Measurements from ENCODE around the gene PPP1R27. TPM values are rescaled to one million over a fixed set of nuclear protein-coding genes. Genes with fewer than 3 reads are reported as not detected.

Gene PPP1R27
- total and polyA plus RNA-seq, 9 of the 15 experiments (the other 6 are each of a cell fraction or from before 2014, with no cell fraction given), result 0.29 to 6.9 (median 1.5) TPM; not detected in 2

DNA sequence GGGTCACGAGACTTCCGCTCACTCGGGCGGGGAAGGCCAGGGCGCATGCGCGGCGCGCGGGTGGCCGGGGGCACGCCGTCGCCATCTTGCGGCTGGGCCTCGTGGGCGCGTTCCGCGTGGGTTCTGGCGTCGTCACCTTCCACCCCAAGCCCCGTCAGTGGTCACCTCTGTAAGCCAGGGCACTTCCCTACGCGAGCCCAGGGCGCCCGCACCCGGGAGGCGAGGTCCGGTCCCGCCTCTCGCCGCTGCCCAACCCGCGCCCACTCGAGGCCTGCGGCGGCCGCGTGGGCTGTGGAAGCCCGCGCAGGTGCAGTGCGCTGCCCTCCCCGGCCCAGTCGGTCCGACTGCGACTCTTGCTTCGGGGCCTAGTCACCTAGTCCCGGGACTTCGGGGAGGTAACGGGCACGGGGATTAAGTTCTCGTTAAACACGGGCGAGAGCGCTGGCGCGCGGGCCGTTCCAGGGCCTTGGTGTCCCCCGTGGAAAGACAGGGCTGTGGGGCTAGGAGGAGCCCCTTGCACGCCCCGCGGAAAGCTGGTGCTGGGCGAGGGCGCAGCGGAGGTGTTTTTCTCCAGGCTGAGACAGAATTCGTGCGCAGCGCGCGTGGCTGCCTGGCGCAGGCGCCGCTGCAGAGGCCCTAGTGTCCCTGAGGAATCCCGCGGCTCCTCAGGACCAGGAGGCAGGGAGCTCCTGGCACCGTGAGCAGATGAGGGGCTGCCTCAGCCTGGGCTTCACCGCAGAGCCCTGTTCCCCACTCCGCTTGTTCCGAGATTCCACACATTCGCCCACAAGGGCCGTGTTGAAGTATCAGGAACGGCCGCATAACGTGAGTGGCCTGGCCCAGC is 36.8 kb upstream of the PPP1R27 start (continued):
- TF ChIP-seq JUN (IDR thresholded peaks at IDR 0.05; ENCODE audit: borderline replicate concordance, low read depth, low read length) (peak; percentile 62; the same call in 1 of the 2 replicates), JUN (CRISPR knock-in tag; IDR thresholded peaks at IDR 0.05; ENCODE audit: borderline replicate concordance) (peak; percentile 86), POLR2B (IDR thresholded peaks at IDR 0.05; ENCODE audit: low read depth, partially characterized antibody) (peak; percentile 51), TBP (optimal IDR thresholded peaks at IDR 0.05; ENCODE audit: low read depth, low read length) (peak; percentile 75), ZBTB17 (CRISPR knock-in tag; IDR thresholded peaks at IDR 0.05) (peak; percentile 22; the same call in 1 of the 2 replicates), TOE1 (IDR thresholded peaks at IDR 0.05; ENCODE audit: borderline replicate concordance) (peak; percentile 89; the same call in 1 of the 2 replicates), TOE1 (CRISPR knock-in tag; IDR thresholded peaks at IDR 0.05; ENCODE audit: borderline replicate concordance, low read depth) (no peak), PHF20 (IDR thresholded peaks at IDR 0.05; ENCODE audit: partially characterized antibody) (peak; percentile 80), RNF2 (IDR thresholded peaks at IDR 0.05) (peak; percentile 70), ERF (CRISPR knock-in tag; IDR thresholded peaks at IDR 0.05) (peak; percentile 87), EGR1 (conservative IDR thresholded peaks at IDR 0.05) (peak; percentile 57), GTF2A2 (tag; IDR thresholded peaks at IDR 0.05) (no peak), ARID2 (IDR thresholded peaks at IDR 0.05) (no peak)
- TF ChIP-seq, protein P1, sequence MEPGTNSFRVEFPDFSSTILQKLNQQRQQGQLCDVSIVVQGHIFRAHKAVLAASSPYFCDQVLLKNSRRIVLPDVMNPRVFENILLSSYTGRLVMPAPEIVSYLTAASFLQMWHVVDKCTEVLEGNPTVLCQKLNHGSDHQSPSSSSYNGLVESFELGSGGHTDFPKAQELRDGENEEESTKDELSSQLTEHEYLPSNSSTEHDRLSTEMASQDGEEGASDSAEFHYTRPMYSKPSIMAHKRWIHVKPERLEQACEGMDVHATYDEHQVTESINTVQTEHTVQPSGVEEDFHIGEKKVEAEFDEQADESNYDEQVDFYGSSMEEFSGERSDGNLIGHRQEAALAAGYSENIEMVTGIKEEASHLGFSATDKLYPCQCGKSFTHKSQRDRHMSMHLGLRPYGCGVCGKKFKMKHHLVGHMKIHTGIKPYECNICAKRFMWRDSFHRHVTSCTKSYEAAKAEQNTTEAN (CRISPR knock-in tag; IDR thresholded peaks at IDR 0.05), result no peak; the same call in none of the 2 replicates
- TF ChIP-seq, protein P2, sequence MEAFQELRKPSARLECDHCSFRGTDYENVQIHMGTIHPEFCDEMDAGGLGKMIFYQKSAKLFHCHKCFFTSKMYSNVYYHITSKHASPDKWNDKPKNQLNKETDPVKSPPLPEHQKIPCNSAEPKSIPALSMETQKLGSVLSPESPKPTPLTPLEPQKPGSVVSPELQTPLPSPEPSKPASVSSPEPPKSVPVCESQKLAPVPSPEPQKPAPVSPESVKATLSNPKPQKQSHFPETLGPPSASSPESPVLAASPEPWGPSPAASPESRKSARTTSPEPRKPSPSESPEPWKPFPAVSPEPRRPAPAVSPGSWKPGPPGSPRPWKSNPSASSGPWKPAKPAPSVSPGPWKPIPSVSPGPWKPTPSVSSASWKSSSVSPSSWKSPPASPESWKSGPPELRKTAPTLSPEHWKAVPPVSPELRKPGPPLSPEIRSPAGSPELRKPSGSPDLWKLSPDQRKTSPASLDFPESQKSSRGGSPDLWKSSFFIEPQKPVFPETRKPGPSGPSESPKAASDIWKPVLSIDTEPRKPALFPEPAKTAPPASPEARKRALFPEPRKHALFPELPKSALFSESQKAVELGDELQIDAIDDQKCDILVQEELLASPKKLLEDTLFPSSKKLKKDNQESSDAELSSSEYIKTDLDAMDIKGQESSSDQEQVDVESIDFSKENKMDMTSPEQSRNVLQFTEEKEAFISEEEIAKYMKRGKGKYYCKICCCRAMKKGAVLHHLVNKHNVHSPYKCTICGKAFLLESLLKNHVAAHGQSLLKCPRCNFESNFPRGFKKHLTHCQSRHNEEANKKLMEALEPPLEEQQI (IDR thresholded peaks at IDR 0.05), result no peak
- TF ChIP-seq, protein P3, sequence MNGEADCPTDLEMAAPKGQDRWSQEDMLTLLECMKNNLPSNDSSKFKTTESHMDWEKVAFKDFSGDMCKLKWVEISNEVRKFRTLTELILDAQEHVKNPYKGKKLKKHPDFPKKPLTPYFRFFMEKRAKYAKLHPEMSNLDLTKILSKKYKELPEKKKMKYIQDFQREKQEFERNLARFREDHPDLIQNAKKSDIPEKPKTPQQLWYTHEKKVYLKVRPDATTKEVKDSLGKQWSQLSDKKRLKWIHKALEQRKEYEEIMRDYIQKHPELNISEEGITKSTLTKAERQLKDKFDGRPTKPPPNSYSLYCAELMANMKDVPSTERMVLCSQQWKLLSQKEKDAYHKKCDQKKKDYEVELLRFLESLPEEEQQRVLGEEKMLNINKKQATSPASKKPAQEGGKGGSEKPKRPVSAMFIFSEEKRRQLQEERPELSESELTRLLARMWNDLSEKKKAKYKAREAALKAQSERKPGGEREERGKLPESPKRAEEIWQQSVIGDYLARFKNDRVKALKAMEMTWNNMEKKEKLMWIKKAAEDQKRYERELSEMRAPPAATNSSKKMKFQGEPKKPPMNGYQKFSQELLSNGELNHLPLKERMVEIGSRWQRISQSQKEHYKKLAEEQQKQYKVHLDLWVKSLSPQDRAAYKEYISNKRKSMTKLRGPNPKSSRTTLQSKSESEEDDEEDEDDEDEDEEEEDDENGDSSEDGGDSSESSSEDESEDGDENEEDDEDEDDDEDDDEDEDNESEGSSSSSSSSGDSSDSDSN (IDR thresholded peaks at IDR 0.05; ENCODE audit: borderline replicate concordance in 1 of 2, low read depth in 2 of 2, low read length in 2 of 2), result 0 out of 4 replicates have a peak, but pooled peaks have one; percentile 16 to 20
- TF ChIP-seq, protein P4, sequence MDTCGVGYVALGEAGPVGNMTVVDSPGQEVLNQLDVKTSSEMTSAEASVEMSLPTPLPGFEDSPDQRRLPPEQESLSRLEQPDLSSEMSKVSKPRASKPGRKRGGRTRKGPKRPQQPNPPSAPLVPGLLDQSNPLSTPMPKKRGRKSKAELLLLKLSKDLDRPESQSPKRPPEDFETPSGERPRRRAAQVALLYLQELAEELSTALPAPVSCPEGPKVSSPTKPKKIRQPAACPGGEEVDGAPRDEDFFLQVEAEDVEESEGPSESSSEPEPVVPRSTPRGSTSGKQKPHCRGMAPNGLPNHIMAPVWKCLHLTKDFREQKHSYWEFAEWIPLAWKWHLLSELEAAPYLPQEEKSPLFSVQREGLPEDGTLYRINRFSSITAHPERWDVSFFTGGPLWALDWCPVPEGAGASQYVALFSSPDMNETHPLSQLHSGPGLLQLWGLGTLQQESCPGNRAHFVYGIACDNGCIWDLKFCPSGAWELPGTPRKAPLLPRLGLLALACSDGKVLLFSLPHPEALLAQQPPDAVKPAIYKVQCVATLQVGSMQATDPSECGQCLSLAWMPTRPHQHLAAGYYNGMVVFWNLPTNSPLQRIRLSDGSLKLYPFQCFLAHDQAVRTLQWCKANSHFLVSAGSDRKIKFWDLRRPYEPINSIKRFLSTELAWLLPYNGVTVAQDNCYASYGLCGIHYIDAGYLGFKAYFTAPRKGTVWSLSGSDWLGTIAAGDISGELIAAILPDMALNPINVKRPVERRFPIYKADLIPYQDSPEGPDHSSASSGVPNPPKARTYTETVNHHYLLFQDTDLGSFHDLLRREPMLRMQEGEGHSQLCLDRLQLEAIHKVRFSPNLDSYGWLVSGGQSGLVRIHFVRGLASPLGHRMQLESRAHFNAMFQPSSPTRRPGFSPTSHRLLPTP (IDR thresholded peaks at IDR 0.05; ENCODE audit: borderline replicate concordance, extremely low read depth, insufficient read length), result no peak
